GM12864 (cell line): ENCODE data around the gene PPIP5K1.
A peak's percentile ranks its signal among the peaks of the same experiment; 100 is the strongest.

Experiments
- DNase-seq: peaks from one replicate; pipeline ENCODE4 v3.0.0-alpha.2; 2011; ENCODE audit warnings: low read depth
- H3K4me3 ChIP-seq: 2 replicates; pipeline ENCODE4 v1.5.1; 2011; ENCODE audit warnings: mild to moderate bottlenecking, low read depth, low read length, control low read depth
- CTCF ChIP-seq: IDR thresholded peaks from 2 replicates; pipeline ENCODE4 v1.5.1; 2011; ENCODE audit warnings: low read depth, mild to moderate bottlenecking, moderate library complexity, low read length, control low read depth, inconsistent platforms; ENCODE audit errors: missing control alignments

Gene PPIP5K1

DNA sequence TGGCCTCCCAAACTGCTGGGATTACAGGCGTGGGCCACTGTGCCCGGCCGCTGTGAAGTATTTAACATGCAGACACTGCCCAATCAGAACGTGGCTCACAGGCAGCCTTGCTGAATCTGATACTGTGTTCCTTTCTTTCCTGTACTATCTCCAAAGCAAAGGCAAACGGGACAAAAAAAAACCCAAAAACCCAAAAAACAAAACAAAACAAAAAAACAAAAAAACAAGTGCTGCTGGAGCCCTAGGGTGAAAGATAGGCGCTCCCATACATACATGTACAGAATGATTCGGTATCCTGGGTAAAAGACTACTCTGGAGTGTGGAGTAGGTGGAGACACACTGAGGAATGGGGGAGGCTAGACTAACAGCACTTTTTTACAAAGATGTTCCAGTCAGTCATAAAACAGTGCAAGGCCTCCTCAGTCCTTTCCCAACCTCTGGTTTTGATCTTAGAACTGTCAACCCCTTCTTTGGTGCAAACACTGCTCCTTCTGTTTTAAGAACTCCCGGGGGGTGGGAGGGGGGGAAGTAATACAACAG is 80.3 kb downstream of the PPIP5K1 start:
- H3K4me3 ChIP-seq, result no peak overlapping the region; the same call in 1 of the 2 replicates
- TF ChIP-seq CTCF, result no peak
- DNase-seq, result no peak

- DNase-seq, result no peak
- H3K4me3 ChIP-seq, result no peak overlapping the region
- no peak for TF ChIP-seq CTCF
Observed at GRCh38 chr15:43508991-43509659, 80.9 kb downstream of the PPIP5K1 start.

DNA sequence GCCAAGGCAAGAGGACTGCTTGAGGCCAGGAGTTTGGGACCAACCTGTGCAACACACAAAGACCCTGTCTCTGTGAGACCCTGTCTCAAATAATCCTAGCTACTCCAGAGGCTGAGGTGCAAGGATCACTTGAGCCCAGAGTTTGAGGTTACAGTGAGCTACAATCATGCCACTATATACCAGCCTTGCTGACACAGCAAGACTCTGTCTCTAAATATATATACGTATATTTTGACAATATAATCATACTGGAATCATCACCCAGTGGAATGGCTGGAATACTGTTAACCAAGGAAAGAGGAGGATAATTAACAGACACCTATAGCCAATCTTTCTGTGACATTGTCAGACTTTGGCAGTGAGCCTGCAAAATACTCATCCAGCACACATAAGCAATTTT is 81.6 kb downstream of the PPIP5K1 start:
- no peak for TF ChIP-seq CTCF
- no peak for DNase-seq
- H3K4me3 ChIP-seq, result no peak overlapping the region

DNA sequence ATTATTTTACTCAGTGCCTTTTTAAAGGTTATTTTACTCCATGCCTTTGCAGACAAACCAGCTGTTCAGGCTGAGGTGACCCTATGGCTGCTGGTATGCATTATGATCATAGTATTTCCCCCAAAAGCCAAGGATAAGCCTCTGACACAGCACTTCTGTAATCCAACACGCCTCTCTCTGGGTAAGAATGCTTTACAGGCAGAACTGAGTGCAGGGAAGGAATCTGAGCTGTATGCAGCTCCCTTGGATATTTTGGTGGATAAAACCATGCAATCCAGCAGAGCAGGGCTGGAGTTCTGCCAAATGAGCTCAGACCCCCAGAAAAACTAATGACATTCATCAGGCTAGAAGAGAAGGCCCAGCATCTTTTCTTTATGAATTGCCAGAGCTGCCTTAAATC is 84.3 kb downstream of the PPIP5K1 start:
- no peak for TF ChIP-seq CTCF
- H3K4me3 ChIP-seq, result no peak overlapping the region
- no peak for DNase-seq

- no peak overlapping the region for H3K4me3 ChIP-seq
- TF ChIP-seq CTCF, result no peak
- DNase-seq, result no peak
Observed at GRCh38 chr15:43499635-43500034, 90.4 kb downstream of the PPIP5K1 start.

GRCh38 chr15:43498990-43499389 is 91.0 kb downstream of the PPIP5K1 start:
- H3K4me3 ChIP-seq, result no peak overlapping the region
- no peak for DNase-seq
- no peak for TF ChIP-seq CTCF

DNA sequence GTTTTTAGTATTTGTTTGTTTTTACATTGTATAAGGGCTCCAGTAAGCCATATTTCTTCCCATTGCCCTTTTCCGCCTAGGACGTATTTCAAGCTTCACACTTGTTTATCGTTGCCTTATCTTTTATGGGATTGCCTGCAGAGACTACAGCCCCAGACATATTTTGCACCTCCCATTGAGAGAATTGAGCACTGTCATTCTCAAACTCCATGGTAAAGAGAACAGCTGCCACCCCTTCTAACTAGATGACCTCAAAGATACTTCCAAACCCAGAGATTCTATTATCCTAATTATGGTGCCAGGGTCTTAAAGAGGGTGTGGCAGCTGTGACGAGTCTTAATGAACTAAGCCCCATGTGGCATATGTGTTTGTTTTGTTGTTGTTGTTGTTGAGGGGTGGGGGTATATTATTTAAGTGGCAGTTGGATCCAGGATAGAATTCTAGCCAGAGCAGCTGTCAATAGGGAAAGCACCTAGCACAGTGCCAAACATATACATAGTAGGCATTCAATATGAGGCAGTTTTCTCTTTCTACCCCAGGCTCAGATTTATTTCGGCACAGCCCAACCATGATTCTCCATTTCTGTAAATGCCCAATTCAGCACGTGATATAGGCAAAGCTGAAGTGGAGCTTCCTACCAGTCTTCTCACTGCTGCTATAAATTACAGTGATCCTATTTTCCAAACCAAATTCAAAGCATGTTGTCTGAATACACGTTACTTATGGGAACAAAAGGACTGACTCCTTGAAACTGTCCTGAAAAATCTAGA is 96.1 kb downstream of the PPIP5K1 start:
- peak overlapping the region; percentile 82; the same call in 1 of the 2 replicates for H3K4me3 ChIP-seq
- no peak for TF ChIP-seq CTCF
- no peak for DNase-seq
